Activated T-cell treated with anti-CD3 and anti-CD28 coated beads, Interleukin-2, amount 50 U/mL, for 48 hours (primary cell): Measurements from ENCODE around the gene MAN1C1.

Experiments
- DNase-seq, 2 experiments: peaks; one replicate each; pipeline ENCODE4 v3.0.0-alpha.2; 2020

MAN1C1 gene

DNA sequence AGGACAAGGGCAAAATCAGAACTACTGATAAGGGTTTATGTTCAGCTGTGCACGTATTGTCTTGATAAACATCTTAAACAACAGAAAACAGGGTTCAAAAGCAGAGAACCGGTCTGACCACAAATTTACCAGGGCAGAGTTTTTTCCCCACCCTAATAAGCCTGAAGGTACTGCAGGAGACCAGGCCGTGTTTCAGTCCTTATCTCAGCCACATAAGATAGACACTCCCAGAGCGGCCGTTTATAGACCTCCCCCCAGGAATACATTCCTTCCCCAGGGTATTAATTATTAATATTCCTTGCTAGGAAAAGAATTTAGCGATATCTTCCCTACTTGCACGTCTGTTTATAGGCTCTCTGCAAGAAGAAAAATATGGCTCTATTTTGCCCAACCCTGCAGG lies 19.6 kb downstream of the MAN1C1 start:
- peak; percentile 15 to 17 for DNase-seq

DNA sequence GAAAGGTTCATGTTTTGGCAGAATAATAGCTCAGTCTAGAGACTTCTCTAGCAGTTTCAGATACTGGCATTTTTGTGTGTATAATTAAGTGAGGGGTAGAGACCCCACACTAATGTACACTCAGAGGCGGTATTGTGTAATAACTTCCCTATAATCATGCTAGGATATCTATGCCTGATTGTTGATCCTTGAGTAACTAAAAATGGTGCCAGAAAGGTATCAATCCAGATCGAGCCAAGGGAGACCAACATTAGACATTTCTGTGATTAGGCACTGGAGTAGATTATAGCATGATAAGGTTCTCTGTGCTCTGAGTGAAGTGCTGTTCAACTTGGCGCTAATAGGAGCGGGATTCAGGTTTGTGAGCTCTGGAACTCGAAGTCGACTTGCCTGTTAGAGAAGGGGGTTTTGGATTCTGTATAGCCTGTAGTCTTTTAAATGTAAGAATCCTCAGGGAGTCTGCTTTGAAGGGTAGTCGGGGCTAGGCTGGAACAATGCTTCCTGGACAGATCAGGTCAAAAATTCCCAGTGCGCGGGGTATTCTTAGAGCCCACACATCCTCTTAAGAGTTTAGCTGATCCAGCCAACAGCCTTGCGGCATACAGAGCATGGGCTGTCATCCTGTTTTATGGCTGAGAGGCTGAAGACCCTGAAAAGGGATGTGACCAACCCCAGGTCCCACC lies 24.2 kb downstream of the MAN1C1 start:
- peak; percentile 11 to 16 for DNase-seq

DNA sequence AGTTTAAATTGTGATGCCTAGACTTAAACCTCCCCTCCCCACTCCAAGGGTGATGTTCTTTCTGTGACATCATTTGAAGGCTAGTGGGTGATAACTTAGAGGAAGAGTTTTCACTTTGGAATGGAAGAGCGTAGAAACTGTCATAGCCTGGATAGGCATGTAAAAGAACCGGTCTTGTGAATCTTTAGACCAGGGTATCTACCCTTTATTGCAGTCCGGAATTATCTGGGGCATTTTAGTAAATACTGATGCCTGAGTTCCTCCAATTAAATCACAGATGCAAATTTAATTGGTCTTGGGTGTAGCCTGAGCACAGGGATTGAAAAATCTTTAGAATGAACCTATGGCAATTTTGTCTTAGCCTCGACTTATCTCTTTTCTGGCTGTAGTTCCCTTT lies 24.7 kb downstream of the MAN1C1 start:
- DNase-seq = no peak

DNA sequence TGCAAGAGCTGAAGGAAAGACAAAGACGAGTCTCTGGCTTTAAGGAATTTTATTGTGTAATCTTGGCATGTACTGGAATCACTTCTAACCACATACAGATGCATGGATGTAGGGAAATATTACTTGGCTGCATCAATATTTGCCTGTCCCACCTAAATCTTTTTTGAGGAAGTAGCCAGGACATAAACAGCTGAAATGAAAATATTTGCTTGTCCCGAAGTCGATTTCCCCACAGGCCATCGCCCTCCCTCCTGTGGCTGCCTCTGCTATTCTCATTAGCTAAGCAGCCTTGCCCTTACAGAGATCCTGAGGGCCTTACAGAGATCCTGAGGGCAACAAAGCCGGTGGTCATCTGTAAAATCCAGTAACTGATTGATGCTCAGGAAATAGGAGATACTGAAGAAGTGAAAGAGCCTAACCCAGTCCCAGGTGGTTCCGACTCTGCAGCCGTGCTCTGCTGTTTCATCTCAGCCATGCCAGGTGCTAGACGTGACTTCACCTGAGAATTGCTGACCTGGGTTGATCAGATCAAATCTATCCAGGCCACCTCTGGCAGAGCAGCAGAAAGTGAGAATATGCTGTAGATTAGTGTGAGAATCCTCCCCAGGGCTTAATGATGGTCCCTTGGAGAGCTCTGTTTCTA lies 25.5 kb downstream of the MAN1C1 start:
- peak; percentile 36 to 43 for DNase-seq

DNA sequence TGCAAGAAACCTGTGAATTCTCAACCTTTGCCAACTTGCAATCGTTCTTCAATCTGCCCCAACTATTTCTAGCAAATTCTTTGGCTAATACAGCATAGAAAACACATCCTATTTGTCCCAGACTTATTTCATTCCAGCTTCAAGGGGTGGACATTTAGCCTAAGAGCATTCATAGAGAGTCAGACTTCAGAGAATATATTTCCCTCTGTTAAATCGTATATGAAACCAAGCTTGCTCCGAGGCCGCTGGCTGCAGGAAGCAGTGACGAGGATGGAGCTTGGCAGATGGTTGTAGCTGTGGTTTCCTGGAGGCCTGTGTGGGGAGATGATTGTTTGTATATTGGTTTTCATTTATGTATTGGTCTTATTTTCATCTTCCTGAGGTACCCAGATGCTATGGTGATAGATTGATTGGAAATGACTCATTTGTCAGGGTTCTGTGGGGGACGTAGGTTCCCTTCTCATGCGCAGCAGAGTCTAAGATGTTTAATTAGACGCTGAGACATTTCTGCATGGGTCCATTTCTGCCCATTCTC lies 26.1 kb downstream of the MAN1C1 start:
- DNase-seq = peak; percentile 66 to 75

DNA sequence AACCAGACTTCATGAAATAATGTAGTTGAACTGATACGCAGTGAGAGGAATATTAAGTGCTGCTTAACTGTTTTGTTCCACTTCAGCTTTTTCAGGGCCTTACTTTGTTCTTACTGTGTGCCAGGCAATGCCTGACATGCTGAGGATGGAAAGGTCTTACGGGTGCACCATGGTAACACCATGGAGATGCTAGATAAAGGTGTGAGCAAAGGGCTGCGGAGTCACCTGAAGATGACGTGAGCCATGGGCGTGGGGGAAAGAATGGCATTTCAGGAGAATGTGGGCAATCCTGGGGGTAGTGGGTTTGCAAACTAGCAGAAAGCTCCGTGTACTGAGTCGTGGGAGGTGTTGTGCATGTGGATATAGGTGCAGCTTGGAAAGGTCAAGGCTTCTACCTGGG lies 27.3 kb downstream of the MAN1C1 start:
- DNase-seq = peak; percentile 17 to 20

DNA sequence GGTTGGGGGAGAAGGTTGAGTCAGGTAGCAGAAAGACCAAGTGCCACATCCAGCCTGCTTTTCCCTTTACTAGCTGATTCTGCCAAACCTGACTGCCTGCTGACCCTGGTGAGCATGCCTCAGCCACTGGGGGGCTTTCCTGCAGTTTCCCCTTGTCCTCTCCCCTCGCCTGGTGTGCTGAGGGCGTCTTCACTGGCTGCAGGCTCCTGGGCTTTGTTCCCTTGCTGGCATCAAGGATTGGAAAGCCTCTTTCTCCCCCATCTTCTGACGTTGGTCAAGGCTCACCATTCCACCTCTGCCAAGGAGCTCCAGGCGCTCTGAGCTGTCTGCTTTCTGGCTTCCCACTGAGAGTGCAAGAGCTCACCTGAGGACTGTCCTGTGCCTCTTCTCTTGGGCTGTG lies 28.4 kb downstream of the MAN1C1 start:
- DNase-seq = peak; percentile 12 to 14

DNA sequence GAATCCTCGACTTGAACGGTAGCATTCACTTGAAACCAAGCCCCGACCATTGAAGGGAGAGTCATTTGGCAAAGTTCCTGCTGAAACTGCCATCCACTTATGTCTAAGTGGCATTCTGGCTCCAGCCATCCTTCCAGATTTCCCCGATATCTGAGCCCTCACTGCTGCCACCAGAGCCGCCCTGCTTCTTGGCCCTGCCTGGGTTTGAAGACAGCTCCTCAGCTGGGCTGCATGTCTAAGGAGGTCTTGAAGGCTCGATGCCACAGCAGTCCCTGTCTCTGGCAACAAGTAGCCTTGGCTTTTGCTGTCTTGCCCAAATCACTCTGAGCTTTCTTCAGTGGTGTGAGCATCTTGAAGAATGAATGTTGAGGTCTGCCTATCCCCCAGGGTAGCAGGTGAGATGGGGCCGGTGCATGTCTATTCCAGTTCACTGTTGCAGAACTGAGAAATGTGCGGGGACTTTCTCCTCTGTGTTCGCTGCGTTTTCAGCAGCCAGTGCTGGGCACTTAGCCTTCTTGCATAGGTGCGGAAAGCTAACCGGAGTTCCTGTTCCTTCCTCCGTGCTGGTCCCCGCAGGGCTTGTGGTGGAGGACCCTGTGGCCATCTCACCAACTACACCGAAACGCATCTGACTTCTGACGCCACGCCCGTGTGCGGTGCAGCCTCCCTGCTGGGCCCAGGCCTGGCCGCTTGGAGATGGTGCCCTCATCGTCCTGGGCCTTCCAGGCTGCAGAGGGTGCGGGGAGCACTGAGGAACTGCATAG lies 29.2 kb downstream of the MAN1C1 start:
- peak; percentile 12 to 14 for DNase-seq

DNA sequence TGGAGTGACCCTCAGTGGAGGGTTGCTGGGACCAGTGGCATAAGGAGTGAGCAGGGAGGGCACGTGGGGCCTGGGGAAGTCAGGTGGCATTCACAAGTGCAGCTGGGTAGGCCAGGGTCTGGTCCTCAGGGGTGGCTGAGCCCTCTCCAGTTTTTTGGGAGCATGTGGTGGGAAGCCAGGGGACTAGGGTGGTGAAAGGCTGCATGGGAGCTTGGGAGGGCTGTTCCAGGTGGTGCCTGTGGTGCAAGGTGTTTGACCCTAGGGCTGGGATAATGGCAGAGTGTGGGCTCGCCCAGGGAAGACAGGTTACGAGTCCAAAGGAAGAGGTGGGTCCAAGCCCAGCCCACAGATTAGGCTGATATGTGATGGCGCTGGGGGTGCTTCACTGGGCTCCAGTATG lies 30.5 kb downstream of the MAN1C1 start:
- peak in 1 of 2 experiments; percentile 11 for DNase-seq

DNA sequence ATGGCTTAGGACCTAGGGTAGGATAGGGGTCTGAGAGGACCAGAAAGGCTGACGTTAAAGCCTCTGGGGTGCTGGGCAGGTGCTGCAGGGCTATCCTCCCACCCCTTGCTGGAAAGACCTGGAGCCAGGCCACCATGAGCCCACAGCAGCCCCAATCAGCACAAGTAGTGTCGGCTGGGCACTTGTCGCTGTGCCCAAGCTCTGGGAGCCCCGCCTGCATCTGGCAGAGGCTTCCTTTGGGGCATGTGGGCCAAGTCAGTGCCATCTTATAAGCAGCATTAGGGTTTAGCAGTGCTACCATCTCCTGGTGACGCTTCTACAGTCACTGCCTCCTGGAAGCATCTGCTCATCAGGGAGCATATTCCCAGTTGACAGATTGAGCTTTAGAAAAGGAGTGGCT lies 31.3 kb downstream of the MAN1C1 start:
- peak; percentile 11 to 12 for DNase-seq

DNA sequence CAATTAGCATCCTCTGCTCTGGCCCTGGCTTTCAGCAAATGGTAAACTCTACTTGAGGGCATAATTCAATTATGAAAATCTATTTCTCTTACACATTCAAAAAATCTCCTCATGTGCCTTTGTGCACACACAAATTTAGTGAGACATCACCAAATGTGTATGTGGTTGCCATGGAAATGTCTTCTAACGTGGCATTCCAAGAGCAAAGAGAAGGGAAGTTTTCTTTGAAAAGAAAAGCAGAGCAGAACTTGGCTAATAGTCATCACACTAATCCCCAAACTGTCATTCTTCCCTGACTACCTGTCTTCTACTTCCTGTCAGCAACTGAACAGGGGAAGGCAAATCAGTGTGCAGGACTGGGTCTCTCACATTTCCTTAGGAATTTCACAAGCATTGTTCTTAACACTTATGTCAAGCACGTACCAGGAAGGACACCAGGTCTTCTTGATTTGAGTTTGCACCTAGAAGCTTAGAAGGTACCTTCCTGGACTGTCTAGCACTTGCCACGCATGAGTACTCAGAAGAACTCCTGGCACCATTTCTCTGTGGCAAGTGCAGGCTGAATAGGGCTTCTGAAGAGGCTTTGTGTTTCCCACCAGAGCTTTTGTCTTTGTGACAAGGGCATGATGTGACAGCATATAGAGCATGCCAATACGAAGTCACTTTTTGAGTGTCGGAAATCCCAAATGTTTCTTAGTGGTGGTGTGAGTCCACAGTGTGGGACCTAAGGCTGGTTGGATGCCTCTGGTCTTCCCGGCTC lies 32.3 kb downstream of the MAN1C1 start:
- peak; percentile 13 to 15 for DNase-seq

DNA sequence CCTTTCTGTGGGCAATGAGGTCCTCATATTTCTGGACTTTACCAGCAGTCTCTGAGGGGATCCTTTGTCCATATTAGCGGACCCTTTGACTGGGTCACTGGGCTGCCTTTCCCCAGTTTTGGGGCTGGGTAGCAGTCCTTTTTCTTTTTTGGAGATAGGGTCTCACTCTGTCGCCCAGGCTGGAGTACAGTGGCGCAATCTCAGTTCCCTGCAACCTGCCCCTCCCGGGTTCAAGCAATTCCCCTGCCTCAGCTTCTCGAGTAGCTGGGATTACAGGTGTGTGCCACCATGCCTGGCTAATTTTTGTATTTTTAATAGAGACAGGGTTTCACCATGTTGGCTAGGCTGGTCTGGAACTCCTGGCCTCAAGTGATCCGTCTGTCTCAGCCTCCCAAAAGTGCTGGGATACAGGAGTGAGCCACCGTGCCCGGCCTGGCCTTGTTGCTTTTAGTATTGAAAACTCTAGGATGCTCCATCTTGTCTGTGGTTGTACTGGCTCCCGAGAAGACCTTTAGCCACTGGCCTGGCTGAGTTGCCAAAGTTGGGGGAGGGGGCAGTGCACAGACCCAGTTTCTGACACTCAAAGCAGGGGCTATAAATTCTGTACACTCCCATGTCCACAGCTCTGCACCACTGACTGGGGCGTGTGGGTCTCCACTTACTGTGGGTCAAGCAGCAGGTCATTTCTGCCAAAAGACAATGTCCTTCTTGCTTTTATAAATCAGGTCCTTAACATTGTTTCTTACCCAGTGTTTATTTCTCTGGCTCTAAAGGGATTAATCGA lies 33.1 kb downstream of the MAN1C1 start:
- peak; percentile 8 to 9 for DNase-seq

DNA sequence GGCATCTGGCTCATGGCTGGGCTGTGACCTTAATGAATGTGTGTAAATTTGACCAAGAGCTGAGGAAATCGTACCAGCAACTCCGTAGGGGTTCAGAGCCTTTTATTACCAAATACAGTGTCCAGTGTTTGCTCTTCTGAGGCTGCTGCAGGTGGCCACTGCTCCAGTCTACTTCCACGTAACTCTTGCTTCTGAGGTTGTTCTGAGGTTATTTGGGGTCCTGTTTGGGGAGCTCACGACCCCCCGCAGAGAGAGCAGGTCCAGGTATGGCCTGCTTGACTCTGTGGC lies 33.6 kb downstream of the MAN1C1 start:
- DNase-seq = peak in 1 of 2 experiments; percentile 1

DNA sequence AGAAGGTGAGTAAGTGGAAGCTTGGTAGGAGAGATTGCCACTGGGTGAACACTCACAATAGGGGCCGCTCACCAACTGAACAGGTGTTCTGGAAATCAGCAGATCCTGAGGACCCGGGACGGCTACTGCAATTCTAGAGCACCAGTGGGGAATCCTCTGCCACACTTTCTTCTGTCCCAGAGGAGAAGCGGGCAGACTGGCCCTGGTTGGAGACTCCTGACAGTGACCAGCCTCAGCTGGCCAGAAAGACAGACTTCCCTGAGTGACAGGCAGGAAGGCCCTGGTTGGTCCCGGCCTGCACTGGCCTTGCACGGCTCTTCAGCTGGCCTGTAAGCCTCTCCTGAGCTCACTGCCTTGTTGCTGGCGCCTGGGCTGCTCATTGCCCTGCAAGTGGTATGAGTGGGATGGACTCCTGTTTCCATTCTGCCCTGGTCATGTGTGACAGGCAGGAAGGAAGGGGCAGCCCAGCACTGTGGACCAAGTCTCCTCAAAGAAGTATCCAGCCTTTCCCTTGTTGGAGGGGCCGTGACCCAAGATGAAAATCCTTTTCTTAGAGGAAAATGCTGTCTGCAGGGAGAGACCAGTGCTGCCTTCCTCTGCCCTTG lies 34.5 kb downstream of the MAN1C1 start:
- DNase-seq = peak; percentile 13 to 14

DNA sequence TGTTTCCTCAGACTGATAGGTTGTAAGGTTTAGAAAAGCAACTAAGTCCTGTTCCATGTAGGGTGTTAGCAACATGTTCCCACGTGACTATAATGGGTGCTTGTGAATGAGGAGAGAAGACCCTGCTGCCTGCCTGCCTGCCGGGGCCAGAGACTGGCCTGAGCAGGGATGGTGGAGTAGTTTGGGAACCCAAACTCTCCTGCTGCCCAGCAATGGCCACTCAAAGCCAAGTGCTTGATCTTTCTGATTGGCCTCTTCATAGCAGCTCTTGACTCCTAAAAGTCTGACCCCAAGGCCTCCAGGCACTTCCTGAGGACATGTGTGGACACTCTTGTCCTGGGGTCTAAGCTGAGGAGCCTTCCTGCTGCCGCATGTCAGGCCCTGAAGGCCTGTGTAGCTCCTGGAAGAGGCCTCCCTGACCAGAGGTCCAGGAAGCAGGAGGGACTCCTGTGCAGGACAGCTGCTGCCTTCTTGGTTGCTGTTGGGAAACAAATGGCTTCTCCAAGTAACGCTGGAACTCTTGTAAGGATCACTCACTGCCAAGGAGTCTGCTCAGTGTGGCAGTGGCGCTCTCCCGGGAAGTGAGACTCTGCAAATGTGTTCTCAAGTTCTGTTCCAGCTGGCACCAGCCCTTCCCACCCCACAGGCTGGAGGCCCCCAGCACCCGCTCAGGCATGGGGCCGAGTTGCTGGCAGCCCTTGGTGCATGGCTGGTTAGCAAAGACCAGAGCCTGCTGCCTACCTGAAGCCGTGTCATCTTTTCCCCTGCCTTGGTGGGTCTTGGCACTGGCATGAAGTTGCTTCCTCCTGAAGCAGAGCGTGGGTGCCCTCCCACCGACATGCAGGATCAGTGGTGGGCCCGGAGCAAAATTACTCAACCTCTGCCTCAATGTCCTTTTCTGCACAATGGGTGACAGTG lies 35.5 kb downstream of the MAN1C1 start:
- DNase-seq = peak; percentile 7 to 11

DNA sequence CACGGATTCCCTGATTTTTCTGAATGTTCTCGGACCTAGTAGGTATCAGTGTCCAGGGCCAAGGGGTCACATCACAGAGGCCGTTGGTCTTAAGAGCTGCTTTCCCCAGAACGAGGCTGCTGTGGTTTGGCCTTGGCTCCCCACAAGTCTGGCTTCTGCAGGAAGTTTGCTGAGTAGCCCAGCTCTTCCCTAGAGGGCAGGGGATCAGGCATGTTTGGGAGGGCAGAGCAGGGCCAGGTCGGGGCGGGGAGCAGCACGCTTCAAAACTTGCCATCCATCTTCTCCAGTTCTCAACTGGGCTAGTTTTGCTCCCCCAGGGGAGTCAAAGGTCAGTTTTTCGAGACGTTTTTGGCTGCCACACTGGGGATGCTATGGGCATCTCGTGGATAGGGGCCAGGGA lies 37.0 kb downstream of the MAN1C1 start:
- DNase-seq = peak in 1 of 2 experiments; percentile 17

DNA sequence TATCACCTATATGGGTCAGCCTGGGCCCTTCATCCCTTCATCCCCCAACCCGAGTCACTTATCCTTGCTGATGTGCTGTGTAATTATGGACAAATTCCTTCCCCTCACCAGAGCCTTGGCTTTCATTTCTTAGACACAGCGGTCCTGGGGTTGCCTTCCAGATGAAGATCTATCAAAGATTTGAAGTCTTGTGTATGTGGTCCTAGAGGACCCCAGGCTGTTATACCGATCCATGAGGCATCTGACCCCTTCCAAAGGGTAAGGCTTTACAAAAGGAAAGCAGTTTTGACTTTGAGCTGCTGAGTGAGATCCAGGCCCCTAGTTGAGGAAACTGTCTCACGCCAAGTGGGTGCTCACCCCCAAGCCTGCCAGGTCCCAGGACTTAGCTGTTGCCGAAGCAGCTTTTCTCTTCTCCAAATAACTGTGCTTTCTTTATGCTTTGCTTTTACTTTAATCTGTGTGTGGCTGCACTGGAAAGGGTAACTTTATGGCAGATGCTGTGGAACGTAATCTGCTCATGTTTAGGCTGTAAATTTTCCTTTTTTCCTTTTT lies 37.6 kb downstream of the MAN1C1 start:
- peak in 1 of 2 experiments; percentile 7 for DNase-seq

DNA sequence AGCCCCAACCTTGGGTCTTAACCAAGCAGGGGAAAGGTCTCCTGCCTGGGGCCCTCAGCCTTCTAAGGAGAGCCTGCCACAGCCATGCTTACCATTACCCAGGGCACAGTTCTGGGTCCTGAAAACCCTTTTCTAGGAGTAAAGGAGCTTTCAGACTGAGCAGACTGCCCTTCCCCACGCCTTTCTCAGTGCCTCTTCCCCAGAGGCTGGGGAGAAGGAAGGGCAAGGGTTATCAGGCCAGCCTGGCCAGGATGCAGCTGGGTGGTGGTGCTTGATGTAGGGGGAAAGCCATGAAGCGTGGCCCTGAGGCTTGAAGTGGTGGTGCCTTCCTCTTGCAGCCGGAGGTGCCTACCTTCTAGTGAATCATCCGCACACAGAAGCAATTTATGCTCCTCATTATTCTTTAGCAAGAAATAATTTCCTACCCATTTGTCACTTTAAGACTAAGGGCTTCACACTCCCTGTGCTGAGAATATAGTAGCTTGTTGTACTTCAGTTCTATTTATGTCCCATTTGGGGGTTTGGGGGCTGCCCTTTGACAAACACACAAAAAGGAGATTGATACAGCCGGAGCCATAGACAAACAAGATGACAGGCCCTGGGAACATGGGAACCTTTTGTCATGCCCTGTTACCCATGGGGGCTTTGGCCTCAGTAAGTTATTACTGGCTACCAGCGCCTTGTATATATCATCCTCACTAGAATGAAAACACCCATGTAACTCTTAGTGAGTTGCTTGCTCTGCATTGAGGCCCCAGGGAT lies 40.7 kb downstream of the MAN1C1 start:
- peak; percentile 18 to 23 for DNase-seq
